ENCODE measurements around the gene COL13A1. TPM values are rescaled to one million over a fixed set of nuclear protein-coding genes. Genes with fewer than 3 reads are reported as not detected.

COL13A1 gene
- total RNA-seq, 1 experiment from 2014 or later: 3.6 TPM

DNA sequence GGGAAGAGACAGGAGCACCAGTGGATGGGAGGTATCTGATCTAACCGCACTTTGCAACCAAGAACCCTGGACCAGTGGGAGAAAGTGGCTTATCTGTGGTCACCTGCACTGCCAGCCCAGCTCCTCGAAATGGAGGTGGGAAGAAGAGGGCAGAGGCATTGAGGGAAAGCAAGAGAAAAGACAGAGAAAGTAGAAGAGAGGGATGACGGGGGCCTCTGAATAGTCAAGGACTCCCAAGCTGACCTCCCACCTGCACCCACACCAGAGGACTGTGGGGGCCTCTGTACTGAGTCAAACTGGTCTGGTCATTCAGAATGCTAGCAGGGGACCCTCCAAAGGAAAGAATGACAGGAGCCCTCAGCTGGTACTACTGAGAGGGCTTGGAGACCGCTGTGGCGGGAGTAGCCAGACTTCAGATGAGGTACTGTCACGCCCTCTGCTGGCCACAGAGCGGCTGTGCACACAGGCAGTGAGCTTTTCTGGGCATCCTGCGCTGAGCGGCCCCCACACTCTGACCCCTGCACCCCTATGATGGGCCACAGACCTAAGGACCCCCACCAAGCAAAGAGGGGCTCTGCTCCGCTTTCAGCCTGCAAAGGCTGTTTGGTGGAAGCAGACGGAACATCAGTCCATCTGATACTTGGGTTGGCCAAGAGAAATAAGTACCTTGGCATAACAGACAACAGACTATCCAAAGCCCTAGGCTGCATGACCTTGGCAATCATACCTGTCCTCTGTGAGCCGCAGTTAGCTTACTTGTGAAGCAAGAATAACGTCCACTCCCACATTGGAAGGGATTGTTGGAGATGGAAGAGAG, 112.9 kb downstream of the COL13A1 start:
- H2BK120ac ChIP-seq (ENCODE audit: low read depth, low read length, poor library complexity, severe bottlenecking): no peak overlapping the region
- H3K4me1 Mint-ChIP-seq: peaks cover 22 to 43% of the 10 kb centered on the region in 2 experiments
- no peak overlapping the region for H4K5ac ChIP-seq (ENCODE audit: insufficient read length, low read depth, low read length)
- TF ChIP-seq, protein P1, sequence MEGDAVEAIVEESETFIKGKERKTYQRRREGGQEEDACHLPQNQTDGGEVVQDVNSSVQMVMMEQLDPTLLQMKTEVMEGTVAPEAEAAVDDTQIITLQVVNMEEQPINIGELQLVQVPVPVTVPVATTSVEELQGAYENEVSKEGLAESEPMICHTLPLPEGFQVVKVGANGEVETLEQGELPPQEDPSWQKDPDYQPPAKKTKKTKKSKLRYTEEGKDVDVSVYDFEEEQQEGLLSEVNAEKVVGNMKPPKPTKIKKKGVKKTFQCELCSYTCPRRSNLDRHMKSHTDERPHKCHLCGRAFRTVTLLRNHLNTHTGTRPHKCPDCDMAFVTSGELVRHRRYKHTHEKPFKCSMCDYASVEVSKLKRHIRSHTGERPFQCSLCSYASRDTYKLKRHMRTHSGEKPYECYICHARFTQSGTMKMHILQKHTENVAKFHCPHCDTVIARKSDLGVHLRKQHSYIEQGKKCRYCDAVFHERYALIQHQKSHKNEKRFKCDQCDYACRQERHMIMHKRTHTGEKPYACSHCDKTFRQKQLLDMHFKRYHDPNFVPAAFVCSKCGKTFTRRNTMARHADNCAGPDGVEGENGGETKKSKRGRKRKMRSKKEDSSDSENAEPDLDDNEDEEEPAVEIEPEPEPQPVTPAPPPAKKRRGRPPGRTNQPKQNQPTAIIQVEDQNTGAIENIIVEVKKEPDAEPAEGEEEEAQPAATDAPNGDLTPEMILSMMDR (conservative IDR thresholded peaks at IDR 0.05): peak; percentile 98
- H3K9ac ChIP-seq (ENCODE audit: extremely low read depth, insufficient read length, low read length): no peak overlapping the region
- H2BK20ac ChIP-seq (ENCODE audit: low read depth, low read length, poor library complexity, severe bottlenecking): no peak overlapping the region
- no peaks in the 10 kb centered on the region for H4K20me1 ChIP-seq (ENCODE audit: control insufficient read depth, insufficient read depth, insufficient read length)
- H3K23ac ChIP-seq (ENCODE audit: insufficient read length, low read depth, low read length): no peak overlapping the region
- no CpG with 5 or more reads among the region's 13 CpGs for WGBS (ENCODE audit: extremely low coverage, insufficient read length, low lambda C conversion rate)
- H3K9me3 Mint-ChIP-seq: no peaks in the 10 kb centered on the region
- H3K23me2 ChIP-seq (ENCODE audit: insufficient read length, low read depth, low read length, poor library complexity, severe bottlenecking): no peaks in the 10 kb centered on the region
- no peak overlapping the region for H2BK12ac ChIP-seq (ENCODE audit: insufficient read length, low read depth, low read length)
- no peak overlapping the region for H3K56ac ChIP-seq (ENCODE audit: insufficient read length, low read depth, low read length)
- H3K4ac ChIP-seq (ENCODE audit: low read depth, low read length): no peak overlapping the region
- H3K4me2 ChIP-seq (ENCODE audit: insufficient read depth, insufficient read length, low read length): no peak overlapping the region
- H3K4me1 ChIP-seq (ENCODE audit: insufficient read depth, low read length): no peaks in the 10 kb centered on the region; the same call in 1 of the 2 replicates
- H4K8ac ChIP-seq (replicated peaks; ENCODE audit: insufficient read length, low read depth, low read length): no peak overlapping the region
- H3K14ac ChIP-seq (ENCODE audit: insufficient read depth, low read length): no peak overlapping the region
- no peak overlapping the region for H3K4me3 Mint-ChIP-seq
- peaks cover 21% of the 10 kb centered on the region for H3K27me3 Mint-ChIP-seq (ENCODE audit: low read depth)
- no peak overlapping the region for H3K27ac Mint-ChIP-seq
- H3K9me3 ChIP-seq (ENCODE audit: control insufficient read depth, low read depth, low read length): no peaks in the 10 kb centered on the region
- H4K91ac ChIP-seq (ENCODE audit: insufficient read length, low read depth, low read length): no peak overlapping the region
- no peak overlapping the region for H3T11ph ChIP-seq (ENCODE audit: low read length)
- no peak overlapping the region for H2BK5ac ChIP-seq (ENCODE audit: insufficient read length, low read length)
- H2AFZ ChIP-seq (ENCODE audit: low read length): no peak overlapping the region
- DNase-seq: peak; percentile 82
- no peak overlapping the region for H3K27ac ChIP-seq (ENCODE audit: insufficient read length, low read depth, low read length)
- no peaks in the 10 kb centered on the region for H3K79me2 ChIP-seq (ENCODE audit: insufficient read depth, low read length)
- no peak overlapping the region for H3K18ac ChIP-seq (ENCODE audit: insufficient read length, low read depth, low read length)
- H2AK5ac ChIP-seq (ENCODE audit: insufficient read length, low read length): no peak overlapping the region
- no peaks in the 10 kb centered on the region for H3K79me1 ChIP-seq (ENCODE audit: insufficient read depth, low read depth, low read length, poor library complexity, severe bottlenecking)
- no peaks in the 10 kb centered on the region; a peak in 1 of 7 replicates for H3K36me3 Mint-ChIP-seq (ENCODE audit: insufficient read depth in 1 of 3, low read depth in 3 of 3)
- H2BK15ac ChIP-seq (ENCODE audit: low read depth, low read length): no peak overlapping the region
- H3K27me3 ChIP-seq (ENCODE audit: insufficient read depth, low read length): no peaks in the 10 kb centered on the region

All from H9 (cell line).